CD4-positive, alpha-beta T cell treated with Interleukin-2 at 100 ng/mL for 4 hours (primary cell): ENCODE measurements around the gene TEX14.
A peak's percentile ranks its signal among the peaks of the same experiment; 100 is the strongest.
"Not testable (repeated sequence)": the region's sequence is repeated elsewhere in the genome, so short reads cannot be mapped to it uniquely, and the experiment has no call there.

Experiments
- DNase-seq: peaks from one replicate; pipeline ENCODE4 v3.0.0-alpha.2; 2020; ENCODE audit warnings: low spot score

The TEX14 gene

GRCh38 chr17:58691701-58692238 is at the start of gene TEX14:
Gene TEX14, minus strand, starts transcription at chr17:58692045. Its CDS starts 40,044 bp downstream, at chr17:58652001.
- no peak for DNase-seq

GRCh38 chr17:58741121-58741625 is 49.3 kb upstream of the TEX14 start:
- no peak for DNase-seq

- no peak for DNase-seq
These were observed 43.0 kb upstream of the TEX14 start for GRCh38 chr17:58734811-58735210.

- no peak for DNase-seq
These were observed 42.2 kb upstream of the TEX14 start for GRCh38 chr17:58734040-58734439.

- no peak for DNase-seq
These were observed 39.1 kb upstream of the TEX14 start for GRCh38 chr17:58730937-58731336.

GRCh38 chr17:58728798-58729197 is 37.0 kb upstream of the TEX14 start:
- DNase-seq = no peak

GRCh38 chr17:58722696-58723095 is 30.9 kb upstream of the TEX14 start:
- no peak for DNase-seq

- DNase-seq = no peak
These were observed 30.4 kb upstream of the TEX14 start for GRCh38 chr17:58722274-58722673.

- peak; percentile 60 for DNase-seq
These were observed 19.2 kb upstream of the TEX14 start for GRCh38 chr17:58710948-58711552.

- DNase-seq = no peak
These were observed 14.7 kb upstream of the TEX14 start for GRCh38 chr17:58706351-58707140.

GRCh38 chr17:58703916-58704286 is 12.1 kb upstream of the TEX14 start:
- no peak for DNase-seq

- no peak for DNase-seq
These were observed 11.5 kb upstream of the TEX14 start for GRCh38 chr17:58703137-58703915.

- DNase-seq = no peak
These were observed 10.9 kb upstream of the TEX14 start for GRCh38 chr17:58702708-58703107.

- DNase-seq = no peak
These were observed 10.2 kb upstream of the TEX14 start for GRCh38 chr17:58702045-58702476.

GRCh38 chr17:58699771-58700170 is 7.9 kb upstream of the TEX14 start:
- DNase-seq = no peak

GRCh38 chr17:58694826-58695225 is 3.0 kb upstream of the TEX14 start:
- DNase-seq = no peak

- no peak for DNase-seq
These were observed 2.5 kb upstream of the TEX14 start for GRCh38 chr17:58694302-58694701.

GRCh38 chr17:58693751-58694150 is 1.9 kb upstream of the TEX14 start:
- DNase-seq = no peak

- DNase-seq = no peak
These were observed 1.4 kb upstream of the TEX14 start for GRCh38 chr17:58693208-58693607.

GRCh38 chr17:58692239-58693055 is 602 bp upstream of the TEX14 start, which contains the start of gene RAD51C:
Gene RAD51C, plus strand, starts transcription at chr17:58692602. Its CDS starts 42 bp downstream, at chr17:58692644.
- DNase-seq = peak; percentile 88

GRCh38 chr17:58690033-58690432 is 1.8 kb downstream of the TEX14 start:
- DNase-seq = not testable (repeated sequence)
